HG02885 (cell line): ENCODE results near the gene C10orf88.
"Not testable (repeated sequence)": the region's sequence is repeated elsewhere in the genome, so short reads cannot be mapped to it uniquely, and the experiment has no call there.

Source experiments
- ATAC-seq: cut with Tn5 transposase; IDR thresholded peaks from one replicate; pipeline ENCODE4 v1.9.1; 2021; ENCODE audit warnings: mild to moderate bottlenecking; ENCODE audit not compliant: unreplicated experiment, poor library complexity

C10orf88 gene

GRCh38 chr10:122968698-122969097 lies 14.7 kb upstream of the C10orf88 start:
- ATAC-seq, result no peak

GRCh38 chr10:122966879-122967278 lies 12.9 kb upstream of the C10orf88 start:
- ATAC-seq, result no peak

GRCh38 chr10:122962405-122962804 lies 8.4 kb upstream of the C10orf88 start:
- ATAC-seq, result no peak

GRCh38 chr10:122957474-122957873 lies 3.4 kb upstream of the C10orf88 start:
- ATAC-seq, result no peak

GRCh38 chr10:122955892-122956291 lies 1.9 kb upstream of the C10orf88 start:
- ATAC-seq, result no peak

GRCh38 chr10:122954731-122955050 lies 664 bp upstream of the C10orf88 start:
- no peak for ATAC-seq

GRCh38 chr10:122949296-122949695 lies 4.7 kb downstream of the C10orf88 start:
- no peak for ATAC-seq

- ATAC-seq, result no peak
Measured at GRCh38 chr10:122939856-122940543, 14.0 kb downstream of the C10orf88 start.

GRCh38 chr10:122939133-122939855 lies 14.7 kb downstream of the C10orf88 start:
- no peak for ATAC-seq

- ATAC-seq, result no peak
Measured at GRCh38 chr10:122931088-122931906, 22.7 kb downstream of the C10orf88 start.

- no peak for ATAC-seq
Measured at GRCh38 chr10:122930140-122930539, 23.9 kb downstream of the C10orf88 start.

GRCh38 chr10:122915700-122916099 lies 38.3 kb downstream of the C10orf88 start:
- no peak for ATAC-seq

GRCh38 chr10:122911889-122912484 lies 42.0 kb downstream of the C10orf88 start:
- ATAC-seq, result peak; percentile 44

GRCh38 chr10:122910310-122910709 lies 43.7 kb downstream of the C10orf88 start, which contains the start of gene FAM24A:
Gene FAM24A (plus strand): TSS chr10:122910610. CDS start chr10:122911635, 1,025 bp downstream.
- no peak for ATAC-seq

- ATAC-seq, result not testable (repeated sequence)
Measured at GRCh38 chr10:122903861-122904260, 50.2 kb downstream of the C10orf88 start.

- ATAC-seq, result no peak
Measured at GRCh38 chr10:122894261-122894944, 59.6 kb downstream of the C10orf88 start.

GRCh38 chr10:122884166-122884565 lies 69.9 kb downstream of the C10orf88 start:
- no peak for ATAC-seq

GRCh38 chr10:122882766-122883165 lies 71.3 kb downstream of the C10orf88 start:
- no peak for ATAC-seq
